CD4-positive, alpha-beta T cell (primary cell): ENCODE data around the gene ADAMTSL1. TPM values are rescaled to one million over a fixed set of nuclear protein-coding genes. Genes with fewer than 3 reads are reported as not detected.

Experiments
- ATAC-seq: fragments of 200-7000 bp; cut with Tn5 transposase; one replicate; pipeline ENCODE4 v1.10.0; 2022; ENCODE audit warnings: mild to moderate bottlenecking; ENCODE audit not compliant: poor library complexity
- CTCF ChIA-PET: fragments of 350-600 bp; sonication (Branson Sonifier 250); formaldehyde crosslinking; loops from one replicate; lab custom pipeline; 2021; ENCODE audit warnings: antibody characterized with exemption, inconsistent platforms; lab: Charles Lee
- POLR2A ChIA-PET: fragments of 350-600 bp; sonication (Branson Sonifier 250); formaldehyde crosslinking; loops from one replicate; lab custom pipeline; 2021; ENCODE audit warnings: antibody characterized with exemption, inconsistent platforms; lab: Charles Lee
- DNase-seq, 14 experiments: peaks; one replicate each; pipeline ENCODE4 v3.0.0-alpha.2; 2013 to 2020; ENCODE audit warnings: mixed read lengths in 2 of 14
- H3K27ac ChIP-seq, 2 donors: one replicate each; pipeline versions ENCODE4 v1.5.1 to v1.7.0; 2013; ENCODE audit warnings: low read length in 2 of 2, low read depth in 1 of 2, mild to moderate bottlenecking in 1 of 2
- H3K27me3 ChIP-seq, 2 experiments: 1 replicate in 1 of 2; 2 replicates in 1 of 2; pipeline versions ENCODE4 v1.6.1 to v1.7.0; 2013; ENCODE audit warnings: low read length in 2 of 2, control low read depth in 1 of 2, mild to moderate bottlenecking in 1 of 2, moderate library complexity in 1 of 2; ENCODE audit not compliant: insufficient read depth in 2 of 2, control insufficient read depth in 1 of 2
- H3K36me3 ChIP-seq: one replicate; pipeline ENCODE4 v1.6.1; 2013; ENCODE audit warnings: low read length, control low read depth; ENCODE audit not compliant: insufficient read depth
- H3K4me1 ChIP-seq: one replicate; pipeline ENCODE4 v1.6.1; 2013; ENCODE audit warnings: low read length, control low read depth; ENCODE audit not compliant: insufficient read depth
- H3K4me3 ChIP-seq: one replicate; pipeline ENCODE4 v1.5.1; 2013; ENCODE audit warnings: mild to moderate bottlenecking, low read length, moderate library complexity
- H3K9me3 ChIP-seq, 2 experiments: 1 replicate in 1 of 2; 2 replicates in 1 of 2; pipeline versions ENCODE4 v1.6.1 to v1.7.0; 2013; ENCODE audit warnings: low read length in 2 of 2, mild to moderate bottlenecking in 2 of 2, control low read depth in 1 of 2, moderate library complexity in 1 of 2; ENCODE audit not compliant: control insufficient read depth in 1 of 2, insufficient read depth in 1 of 2
- H3K27ac Mint-ChIP-seq: one replicate; pipeline ENCODE4 v1.8.0; 2020; ENCODE audit warnings: mixed read lengths
- H3K27me3 Mint-ChIP-seq: one replicate; pipeline ENCODE4 v1.8.0; 2021; ENCODE audit warnings: mixed read lengths
- H3K36me3 Mint-ChIP-seq: one replicate; pipeline ENCODE4 v1.8.0; 2021; ENCODE audit warnings: low read depth, mixed read lengths
- H3K4me1 Mint-ChIP-seq: one replicate; pipeline ENCODE4 v1.8.0; 2021; ENCODE audit warnings: low read depth, mixed read lengths
- H3K4me3 Mint-ChIP-seq: one replicate; pipeline ENCODE4 v1.8.0; 2020; ENCODE audit warnings: mild to moderate bottlenecking, mixed read lengths
- H3K9me3 Mint-ChIP-seq: one replicate; pipeline ENCODE4 v1.8.0; 2020; ENCODE audit warnings: mixed read lengths
- CTCF ChIP-seq: fragments of 200-600 bp; IDR thresholded peaks from one replicate; pipeline ENCODE4 v1.8.0; 2022; ENCODE audit warnings: antibody characterized with exemption, mild to moderate bottlenecking
- intact Hi-C, 2 experiments: fragments of 100-400 bp; cut with DNase I in 1 of 2; cut with micrococcal nuclease in 1 of 2; formaldehyde crosslinking; loops; one replicate each; pipeline versions ENCODE4 v1.15.1 to v1.9.0; 2023 to 2025; cut with DNase I, micrococcal nuclease
- total RNA-seq, 174 experiments: library from RNA in 2 of 174; stranded (reverse) in 2 of 174; gene quantifications; one replicate each; pipeline ENCODE4 v1.2.3 and lab custom pipeline; 2021 to 2026

ADAMTSL1 gene
- total RNA-seq, 2 experiments from 2014 or later = not detected

GRCh38 chr9:18728642-18729041, 254.7 kb downstream of the ADAMTSL1 start:
- TF ChIP-seq CTCF = no peak
- Histone ChIP-seq H3K9me3 (no peaks in the 10 kb centered on the region), H3K4me1 (no peaks in the 10 kb centered on the region), H3K36me3 (no peaks in the 10 kb centered on the region), H3K4me3 (no peak overlapping the region), H3K27ac (no peak overlapping the region), H3K27me3 (no peaks in the 10 kb centered on the region)
- H3K9me3 Mint-ChIP-seq = no peaks in the 10 kb centered on the region
- no peak overlapping the region for H3K27ac Mint-ChIP-seq
- no peak for ATAC-seq
- H3K4me1 Mint-ChIP-seq = no peaks in the 10 kb centered on the region
- H3K4me3 Mint-ChIP-seq = no peak overlapping the region
- CTCF ChIA-PET = no interaction called here
- POLR2A ChIA-PET = no interaction called here
- no peaks in the 10 kb centered on the region for H3K27me3 Mint-ChIP-seq
- intact Hi-C loops = no loop called here
- H3K36me3 Mint-ChIP-seq = no peaks in the 10 kb centered on the region
- DNase-seq = no peak

GRCh38 chr9:18730241-18730640, 256.3 kb downstream of the ADAMTSL1 start:
- Histone ChIP-seq H3K4me3 (no peak overlapping the region), H3K9me3 (no peaks in the 10 kb centered on the region), H3K36me3 (no peaks in the 10 kb centered on the region), H3K27me3 (no peaks in the 10 kb centered on the region), H3K27ac (no peak overlapping the region), H3K4me1 (no peaks in the 10 kb centered on the region)
- H3K27ac Mint-ChIP-seq = no peak overlapping the region
- ChIA-PET POLR2A (no interaction called here), CTCF (no interaction called here)
- H3K36me3 Mint-ChIP-seq = no peaks in the 10 kb centered on the region
- no peak for TF ChIP-seq CTCF
- no peak overlapping the region for H3K4me3 Mint-ChIP-seq
- intact Hi-C loops = no loop called here
- H3K27me3 Mint-ChIP-seq = no peaks in the 10 kb centered on the region
- DNase-seq (no peak), ATAC-seq (no peak)
- H3K9me3 Mint-ChIP-seq = no peaks in the 10 kb centered on the region
- no peaks in the 10 kb centered on the region for H3K4me1 Mint-ChIP-seq

GRCh38 chr9:18739127-18739526, 265.2 kb downstream of the ADAMTSL1 start:
- Mint-ChIP-seq H3K4me1 (no peaks in the 10 kb centered on the region), H3K36me3 (no peaks in the 10 kb centered on the region), H3K4me3 (no peak overlapping the region), H3K9me3 (no peaks in the 10 kb centered on the region), H3K27ac (no peak overlapping the region), H3K27me3 (no peaks in the 10 kb centered on the region)
- Histone ChIP-seq H3K27me3 (no peaks in the 10 kb centered on the region), H3K36me3 (no peaks in the 10 kb centered on the region), H3K9me3 (no peaks in the 10 kb centered on the region), H3K27ac (no peak overlapping the region), H3K4me1 (no peaks in the 10 kb centered on the region), H3K4me3 (no peak overlapping the region)
- ChIA-PET CTCF (no interaction called here), POLR2A (no interaction called here)
- intact Hi-C loops = no loop called here
- ATAC-seq = no peak
- no peak for TF ChIP-seq CTCF
- DNase-seq = no peak
